GM12864 (cell line): ENCODE measurements around the gene USP43.

ENCODE experiments used
- DNase-seq: peaks from one replicate; pipeline ENCODE4 v3.0.0-alpha.2; 2011; ENCODE audit warnings: low read depth
- H3K4me3 ChIP-seq: 2 replicates; pipeline ENCODE4 v1.5.1; 2011; ENCODE audit warnings: mild to moderate bottlenecking, low read depth, low read length, control low read depth
- CTCF ChIP-seq: IDR thresholded peaks from 2 replicates; pipeline ENCODE4 v1.5.1; 2011; ENCODE audit warnings: low read depth, mild to moderate bottlenecking, moderate library complexity, low read length, control low read depth, inconsistent platforms; ENCODE audit errors: missing control alignments

USP43 gene

GRCh38 chr17:9728564-9728963 lies 83.2 kb downstream of the USP43 start:
- no peak for TF ChIP-seq CTCF
- DNase-seq = no peak
- H3K4me3 ChIP-seq = no peak overlapping the region

- TF ChIP-seq CTCF = peak; percentile 99
- DNase-seq = peak; percentile 4
- no peak overlapping the region for H3K4me3 ChIP-seq
These were observed 83.8 kb downstream of the USP43 start for GRCh38 chr17:9729034-9729650.

- no peak overlapping the region for H3K4me3 ChIP-seq
- TF ChIP-seq CTCF = no peak
- DNase-seq = no peak
These were observed 84.6 kb downstream of the USP43 start for GRCh38 chr17:9729735-9730420.

- no peak for DNase-seq
- TF ChIP-seq CTCF = no peak
- H3K4me3 ChIP-seq = no peak overlapping the region
These were observed 105.2 kb downstream of the USP43 start for GRCh38 chr17:9750524-9750923.

- no peak for TF ChIP-seq CTCF
- no peak overlapping the region for H3K4me3 ChIP-seq
- DNase-seq = no peak
These were observed 109.8 kb downstream of the USP43 start for GRCh38 chr17:9755083-9755482.

- no peak for DNase-seq
- no peak overlapping the region for H3K4me3 ChIP-seq
- TF ChIP-seq CTCF = no peak
These were observed 114.9 kb downstream of the USP43 start for GRCh38 chr17:9760266-9760665.

- H3K4me3 ChIP-seq = no peak overlapping the region
- no peak for DNase-seq
- TF ChIP-seq CTCF = no peak
These were observed 118.3 kb downstream of the USP43 start for GRCh38 chr17:9763643-9764042.
